Measurements from ENCODE around the gene HIF1A.

GRCh38 chr14:61671082-61671481 lies 24.2 kb upstream of the HIF1A start:
- no peak for TF ChIP-seq RAD21 (IDR thresholded peaks at IDR 0.05)
- TF ChIP-seq JUND (IDR thresholded peaks at IDR 0.05), result no peak
- TF ChIP-seq ZBTB33 (IDR thresholded peaks at IDR 0.05), result no peak
- no peak for TF ChIP-seq CTCF (IDR thresholded peaks at IDR 0.05; ENCODE audit: low read depth, low read length, missing input control)
- no peak for TF ChIP-seq MAX (IDR thresholded peaks at IDR 0.05)
- no peak for TF ChIP-seq REST (IDR thresholded peaks at IDR 0.05)
- TF ChIP-seq TAF1 (conservative IDR thresholded peaks at IDR 0.05), result no peak

Data from liver (tissue), 3 donors.